Nucleus accumbens (tissue), 56 donors: Measurements from ENCODE around the gene SIRPA.
"Not testable (repeated sequence)": the region's sequence is repeated elsewhere in the genome, so short reads cannot be mapped to it uniquely, and the experiment has no call there.

ENCODE experiments used
- DNase-seq, 56 donors: peaks; one replicate each; lab custom pipeline; 2025; lab: John Stamatoyannopoulos, UW

Gene SIRPA

DNA sequence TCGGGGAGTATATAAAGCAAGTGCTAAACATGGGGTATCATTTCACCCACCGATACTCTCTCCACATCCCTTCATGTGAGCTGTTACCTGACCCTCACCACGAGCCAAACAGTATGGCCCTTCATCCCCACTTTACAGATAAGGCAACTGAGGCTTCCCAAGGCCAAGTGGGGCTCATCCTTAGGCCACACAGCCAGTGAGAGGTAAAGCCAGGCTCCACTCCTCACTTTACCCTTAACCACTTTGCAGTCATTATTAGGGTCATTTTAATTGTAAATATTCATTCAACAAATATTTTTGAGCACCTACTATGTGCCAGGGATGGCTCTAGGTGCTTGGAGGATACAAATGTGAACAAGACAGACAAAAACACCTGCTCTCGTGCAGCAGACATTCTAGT, 7.0 kb downstream of the SIRPA start:
- DNase-seq = no peak

DNA sequence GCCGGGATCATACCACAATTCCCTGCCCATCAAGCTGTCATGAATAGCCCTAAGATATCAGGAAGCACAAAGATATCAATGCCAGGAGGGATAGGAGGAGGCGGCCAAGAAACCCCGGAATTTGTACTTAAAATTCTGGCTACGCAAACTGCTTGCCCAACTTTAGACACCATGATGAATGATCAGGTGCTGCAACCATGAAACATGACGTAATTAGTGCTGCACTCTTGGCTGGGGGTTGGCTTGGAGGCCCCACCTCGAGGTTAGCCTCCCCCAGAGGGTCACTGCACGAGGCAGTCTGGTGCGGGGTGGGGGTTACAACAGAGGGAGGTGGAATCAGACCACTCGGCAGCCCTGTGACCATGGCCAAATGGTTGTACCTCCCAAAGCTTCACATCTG, 8.9 kb downstream of the SIRPA start:
- no peak for DNase-seq

DNA sequence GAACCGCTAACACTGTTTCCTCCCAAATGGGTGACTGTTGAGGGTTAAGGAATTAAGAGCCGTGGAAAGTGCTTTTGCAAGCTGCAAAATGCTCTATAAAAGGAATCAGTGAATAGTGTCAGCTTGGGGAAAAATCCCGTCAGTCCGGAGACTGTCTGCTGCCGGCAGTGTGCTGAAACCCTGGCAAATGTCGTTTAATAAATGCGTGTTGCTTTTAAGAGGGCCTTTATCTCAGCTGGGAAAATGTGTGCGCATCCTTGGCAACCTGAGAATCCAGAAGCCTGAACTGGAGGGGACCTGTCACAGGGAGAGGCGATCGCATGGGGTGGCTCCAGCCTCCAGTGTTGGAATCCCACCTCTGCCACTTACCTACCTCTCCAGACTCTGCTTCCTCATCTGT, 9.8 kb downstream of the SIRPA start:
- DNase-seq = no peak

DNA sequence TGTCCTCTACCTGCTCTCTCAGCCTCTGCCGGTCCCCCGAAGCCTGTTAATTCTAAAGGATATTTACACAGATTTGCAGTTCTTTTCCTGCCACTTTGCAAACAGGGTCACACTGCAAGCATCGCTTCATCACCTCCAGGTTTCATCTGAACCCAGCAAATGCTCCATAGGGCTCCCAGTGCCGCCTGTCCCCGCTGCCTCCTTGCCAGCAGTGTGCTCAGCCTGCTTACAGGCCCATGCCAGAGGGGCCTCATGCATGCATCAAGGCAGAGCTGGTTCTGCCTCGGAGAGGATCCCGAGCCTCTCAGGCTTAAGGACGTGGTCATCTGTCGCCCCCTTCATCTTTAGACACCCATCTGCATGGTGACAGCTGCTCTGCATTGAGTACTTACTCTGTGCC, 10.5 kb downstream of the SIRPA start:
- no peak for DNase-seq

DNA sequence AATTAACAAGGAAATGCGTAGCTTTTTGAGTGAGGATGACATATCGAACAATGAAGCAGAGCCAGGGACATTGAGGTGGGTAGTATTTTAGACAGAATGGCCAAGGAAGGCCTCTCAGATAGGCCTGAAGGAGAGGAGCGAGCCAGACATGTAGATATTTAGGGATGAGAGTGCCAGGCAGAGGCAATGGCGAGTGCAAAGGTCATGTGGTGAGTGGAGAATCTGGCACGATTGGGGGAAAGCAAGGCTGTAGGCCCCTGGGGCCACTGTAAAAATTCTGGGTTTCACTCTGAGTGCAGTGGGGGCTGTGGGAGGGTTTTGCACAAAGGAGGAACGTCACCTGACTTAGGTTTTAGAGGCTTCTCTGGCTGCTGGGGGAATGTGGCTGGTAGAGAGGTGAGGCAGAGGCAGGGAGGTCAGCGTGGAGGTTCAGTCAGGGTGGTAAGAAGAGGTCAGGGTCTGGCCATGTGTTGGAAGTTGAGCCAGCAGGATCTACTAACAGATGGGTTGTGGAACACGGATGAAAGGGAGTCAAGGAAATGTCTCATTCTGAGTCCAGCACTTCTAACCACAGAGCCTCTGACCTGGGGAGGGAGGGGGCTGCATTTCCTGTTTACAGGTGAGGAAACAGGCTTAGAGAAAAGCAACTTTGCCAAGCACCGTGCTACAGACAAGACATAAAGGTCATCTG, 11.3 kb downstream of the SIRPA start:
- no peak for DNase-seq

DNA sequence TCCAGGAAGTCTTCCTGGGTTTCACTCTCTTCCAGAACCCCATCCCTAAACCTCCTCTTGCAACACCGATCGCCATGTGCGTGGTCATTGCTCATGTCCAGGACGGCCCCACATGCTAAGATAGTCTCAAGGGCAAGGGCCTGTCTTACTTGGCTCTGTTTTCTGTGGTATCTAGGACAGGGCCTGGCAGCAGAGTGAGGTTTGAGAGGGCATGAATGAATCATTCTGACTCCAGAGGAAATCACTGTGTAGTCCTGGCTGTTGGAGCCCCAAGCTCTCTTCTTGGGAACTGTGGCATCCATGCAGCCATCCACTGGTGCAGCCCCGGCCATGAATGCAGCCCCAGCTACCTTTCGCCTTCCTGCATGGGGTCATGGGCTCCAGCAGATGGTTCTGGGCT, 12.4 kb downstream of the SIRPA start:
- no peak for DNase-seq

DNA sequence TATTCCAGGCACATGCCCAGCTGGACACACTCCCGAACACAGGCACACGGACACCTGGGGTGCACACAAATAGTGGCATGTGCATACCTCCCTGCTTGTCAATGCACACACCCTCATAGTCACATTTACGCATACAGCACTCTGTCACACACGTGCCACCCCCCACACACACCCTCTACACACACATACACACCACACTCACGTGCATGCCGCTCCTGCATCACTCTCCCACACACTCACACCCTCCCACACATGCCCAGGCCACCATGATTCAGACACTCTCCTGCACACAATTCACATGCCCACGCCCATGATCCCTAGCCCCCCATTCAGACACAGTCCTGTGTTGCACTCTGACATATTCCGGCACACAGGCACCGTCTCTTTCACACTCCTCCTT, 13.0 kb downstream of the SIRPA start:
- no peak for DNase-seq

DNA sequence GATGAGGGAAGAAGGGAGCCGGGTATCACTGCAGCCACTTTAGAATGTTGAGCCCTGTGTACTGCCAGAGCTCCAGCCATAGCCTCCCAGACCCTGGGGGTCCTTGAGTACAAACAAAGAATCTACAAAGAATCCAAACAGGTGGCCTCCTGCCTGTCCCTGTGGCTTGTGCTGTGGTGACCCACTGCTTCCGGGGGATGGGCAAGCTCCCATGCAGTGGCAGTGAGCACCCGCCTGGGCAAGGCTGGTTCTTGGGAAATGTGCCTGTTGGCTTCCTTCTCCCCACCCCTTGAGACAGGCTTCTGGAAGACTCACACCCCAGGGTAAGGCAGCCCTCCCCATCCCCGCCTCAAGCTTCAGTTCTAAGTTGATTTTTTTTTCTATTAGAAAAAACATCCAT, 13.9 kb downstream of the SIRPA start:
- DNase-seq = peak in 12 of 56 donors; percentile 22 to 57 (median 48)

DNA sequence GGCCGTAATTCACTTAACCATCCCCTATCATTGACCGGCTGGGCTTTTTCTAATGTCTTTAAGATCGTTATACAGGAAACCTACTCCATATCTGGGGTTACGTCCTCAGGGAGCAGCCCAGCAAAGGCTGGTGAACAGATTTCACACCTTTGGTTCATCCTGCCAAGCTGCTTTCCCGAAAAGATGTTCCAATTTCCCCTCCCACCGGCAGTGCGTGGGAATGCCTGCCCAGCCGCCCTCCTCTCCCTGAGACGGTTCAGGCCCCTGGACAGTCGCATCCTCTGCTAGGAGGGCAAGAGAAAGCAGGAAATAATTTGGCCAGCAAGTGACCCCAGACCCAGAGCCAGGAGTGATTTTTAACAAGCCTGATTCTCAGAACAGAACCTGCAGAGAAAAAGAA, 16.3 kb downstream of the SIRPA start:
- DNase-seq = no peak

DNA sequence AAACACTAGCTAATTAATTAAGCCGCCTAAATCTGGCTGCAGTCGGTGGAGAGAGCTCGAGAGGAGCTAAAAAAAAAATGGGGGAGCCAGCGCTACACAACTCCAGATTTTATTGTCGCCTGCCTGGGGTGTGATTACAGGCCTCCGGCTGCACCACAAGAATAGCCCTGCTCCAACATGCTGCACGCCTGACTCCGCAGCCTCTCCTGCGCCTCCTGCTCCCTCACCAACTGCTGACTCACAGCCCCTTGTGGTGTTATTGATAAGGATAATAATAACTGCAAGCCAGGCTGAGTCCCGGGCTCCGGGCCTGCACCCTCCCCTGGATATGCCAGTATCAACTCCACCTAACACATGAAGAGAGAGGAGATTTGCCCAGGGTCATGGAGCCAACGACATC, 16.8 kb downstream of the SIRPA start:
- peak in 22 of 56 donors; percentile 12 to 73 (median 36) for DNase-seq

DNA sequence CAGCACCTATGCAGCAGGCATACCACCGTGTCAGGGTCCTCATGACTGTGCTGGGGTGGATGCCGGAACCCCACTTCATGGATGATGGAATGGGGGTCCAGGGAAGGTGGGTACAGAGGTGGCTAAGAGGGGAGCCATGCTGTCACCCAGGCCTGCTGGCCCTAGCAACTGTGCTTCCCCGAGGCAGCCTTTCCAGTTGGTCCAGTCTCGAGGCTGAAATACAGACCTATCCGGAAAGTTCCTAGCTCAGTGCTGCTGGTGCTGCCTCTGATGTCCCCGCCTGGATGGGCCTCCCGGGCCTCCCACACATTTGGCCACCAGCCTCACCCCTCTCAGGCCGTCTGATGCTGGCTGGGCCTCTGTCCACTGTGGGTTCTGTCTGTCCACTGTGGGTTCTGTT, 17.4 kb downstream of the SIRPA start:
- DNase-seq = no peak

DNA sequence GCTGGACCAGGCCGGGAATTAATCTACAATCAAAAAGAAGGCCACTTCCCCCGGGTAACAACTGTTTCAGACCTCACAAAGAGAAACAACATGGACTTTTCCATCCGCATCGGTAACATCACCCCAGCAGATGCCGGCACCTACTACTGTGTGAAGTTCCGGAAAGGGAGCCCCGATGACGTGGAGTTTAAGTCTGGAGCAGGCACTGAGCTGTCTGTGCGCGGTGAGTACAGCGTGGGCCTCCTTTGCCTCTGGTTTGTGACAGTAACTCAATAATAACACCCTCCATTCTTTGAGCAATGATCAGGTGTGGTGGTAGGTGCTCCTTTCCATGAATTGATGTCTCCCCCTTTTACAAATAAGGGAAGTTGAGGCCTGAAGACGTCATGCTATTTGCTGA, 20.0 kb downstream of the SIRPA start:
- peak in 13 of 56 donors; percentile 22 to 65 (median 41) for DNase-seq

DNA sequence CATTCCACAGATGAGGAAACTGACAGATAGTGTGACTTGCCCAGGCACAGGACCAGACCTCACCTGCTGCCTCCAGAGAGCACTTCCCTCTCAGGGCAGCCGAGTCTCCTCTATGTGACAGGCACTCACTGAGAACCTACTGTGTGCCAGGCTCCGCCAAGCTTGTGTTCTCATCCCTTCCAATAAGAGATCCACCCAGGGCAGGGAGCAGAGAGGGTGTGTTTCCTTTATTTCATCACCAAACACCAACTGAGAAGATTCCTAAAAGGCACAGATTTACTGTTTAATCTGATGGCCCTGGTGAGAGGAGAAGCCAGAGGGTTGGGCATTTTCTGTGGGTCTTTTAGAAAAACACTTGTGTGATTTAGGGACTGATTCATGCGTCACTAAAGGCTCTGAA, 20.5 kb downstream of the SIRPA start:
- DNase-seq = no peak

DNA sequence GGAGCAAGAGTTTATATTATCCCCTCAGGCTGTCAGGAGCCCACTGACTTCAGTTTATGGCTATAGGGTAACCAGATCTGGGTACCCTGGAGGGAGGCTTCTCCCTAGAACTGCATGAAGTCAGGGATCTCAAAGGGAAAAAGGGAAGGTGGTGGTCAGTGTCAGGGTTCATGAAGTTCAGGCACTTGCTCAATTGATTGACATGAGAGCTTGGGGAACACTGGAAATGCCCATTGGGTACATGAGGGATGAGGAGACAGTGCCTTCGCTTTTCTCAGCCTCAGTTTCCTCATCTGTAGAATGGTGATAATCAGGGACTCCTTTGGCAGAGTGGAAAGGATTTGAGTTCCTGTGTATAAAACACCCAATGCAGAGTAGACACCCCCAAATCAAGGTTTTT, 22.6 kb downstream of the SIRPA start:
- DNase-seq = no peak

DNA sequence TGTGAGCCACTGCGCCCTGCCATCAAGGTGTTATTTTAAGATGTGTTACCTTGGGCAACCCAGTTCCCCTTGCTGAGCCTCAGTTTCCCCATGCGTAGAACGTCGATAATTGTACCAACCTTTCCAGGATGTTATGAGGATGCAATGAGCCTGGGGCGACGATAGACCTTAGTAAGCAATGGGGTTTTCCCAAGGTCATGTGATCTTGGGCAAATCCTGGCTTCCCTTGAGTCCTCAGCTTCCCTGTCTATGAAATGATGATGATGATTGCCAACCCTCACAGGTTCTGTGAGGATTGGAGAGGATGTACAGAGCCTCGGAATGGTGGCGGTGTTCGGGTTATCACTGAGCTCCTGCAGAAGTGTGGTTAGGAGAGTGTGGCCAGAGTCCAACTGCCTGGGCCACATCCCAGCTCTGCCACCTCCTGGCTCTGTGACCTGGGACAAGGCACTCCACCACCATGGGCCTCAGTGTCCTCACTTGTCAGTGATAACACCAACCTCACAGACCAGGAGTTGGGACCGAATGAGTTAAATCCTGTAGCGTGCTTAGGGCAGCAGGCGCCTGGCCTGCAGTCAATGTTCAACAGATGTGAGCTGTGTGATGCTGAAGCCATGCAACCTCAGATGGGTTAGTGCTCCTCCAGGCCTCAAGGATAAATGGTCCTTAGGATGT, 23.4 kb downstream of the SIRPA start:
- DNase-seq = no peak

DNA sequence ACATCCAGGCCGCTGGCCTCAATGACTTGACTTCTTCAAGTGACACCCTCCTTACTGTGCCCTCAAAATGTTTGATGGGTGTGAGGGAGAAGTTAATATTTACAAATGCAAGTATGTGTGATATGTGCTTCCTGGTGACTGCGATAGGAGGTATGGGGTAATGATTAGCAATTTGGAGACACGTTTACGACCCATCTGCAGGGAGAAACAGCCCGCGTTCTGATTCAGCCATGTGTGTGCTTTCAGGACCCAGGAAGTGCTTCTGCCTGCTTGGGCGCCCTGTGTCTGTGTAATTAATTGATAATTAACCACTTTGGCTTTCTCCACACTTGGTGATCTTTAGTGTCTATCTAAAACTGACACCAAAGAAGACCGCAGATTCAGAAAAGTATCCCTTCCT, 25.0 kb downstream of the SIRPA start:
- DNase-seq = no peak

DNA sequence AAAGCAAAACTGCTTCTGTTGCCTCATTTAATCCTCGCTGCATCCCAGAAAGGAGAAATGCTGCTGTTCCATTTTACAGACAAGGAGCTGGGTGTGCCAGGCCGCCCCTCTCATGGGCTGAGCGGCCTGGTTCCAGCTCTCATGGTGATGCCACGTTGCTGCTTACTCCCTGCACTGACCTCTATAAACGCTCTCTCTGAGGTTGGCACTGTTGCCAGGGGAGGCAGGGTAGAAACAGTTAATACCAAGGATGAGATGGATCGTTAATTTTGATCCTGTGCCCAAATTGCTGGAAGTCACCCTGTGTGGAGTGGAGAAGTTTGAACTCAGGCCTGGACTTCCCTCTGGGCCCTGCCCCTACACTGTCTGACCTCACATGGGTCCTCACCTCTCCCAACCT, 25.6 kb downstream of the SIRPA start:
- no peak for DNase-seq

DNA sequence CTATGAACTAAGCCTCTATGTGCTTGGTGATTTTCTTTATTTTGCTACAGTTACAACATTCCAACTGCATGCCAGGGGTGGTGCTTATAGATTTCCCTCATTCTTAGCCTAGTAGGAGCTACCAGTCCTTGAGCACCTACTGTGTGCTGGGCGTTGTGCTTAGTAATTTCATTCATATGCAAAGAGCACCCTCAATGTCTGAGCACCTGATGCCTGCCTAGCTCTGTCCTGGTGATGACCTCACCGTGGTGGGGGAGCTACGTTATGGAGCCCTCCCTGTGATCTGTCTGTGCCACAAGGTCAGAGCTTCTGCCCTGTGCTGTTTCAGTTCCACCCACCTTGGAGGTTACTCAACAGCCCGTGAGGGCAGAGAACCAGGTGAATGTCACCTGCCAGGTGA, 26.8 kb downstream of the SIRPA start:
- DNase-seq = not testable (repeated sequence)

DNA sequence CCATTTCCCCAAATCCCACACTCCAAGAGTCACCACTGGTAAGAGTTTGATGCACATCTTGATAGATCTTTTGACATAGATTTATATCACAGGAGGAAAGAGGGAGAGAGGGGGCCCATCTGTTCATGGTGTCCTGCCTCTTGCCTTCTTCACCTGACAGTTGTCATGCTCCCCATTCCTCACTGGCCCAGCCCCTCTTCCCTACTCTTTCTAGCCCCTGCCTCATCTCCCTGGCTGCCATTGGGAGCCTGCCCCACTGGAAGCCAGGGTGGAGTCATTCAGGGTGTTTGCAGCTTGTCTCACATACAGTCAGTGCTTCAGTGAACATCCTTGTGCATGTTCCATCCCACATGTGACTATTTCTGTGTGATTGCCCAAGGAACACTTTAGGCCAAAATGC, 27.6 kb downstream of the SIRPA start:
- DNase-seq = no peak

DNA sequence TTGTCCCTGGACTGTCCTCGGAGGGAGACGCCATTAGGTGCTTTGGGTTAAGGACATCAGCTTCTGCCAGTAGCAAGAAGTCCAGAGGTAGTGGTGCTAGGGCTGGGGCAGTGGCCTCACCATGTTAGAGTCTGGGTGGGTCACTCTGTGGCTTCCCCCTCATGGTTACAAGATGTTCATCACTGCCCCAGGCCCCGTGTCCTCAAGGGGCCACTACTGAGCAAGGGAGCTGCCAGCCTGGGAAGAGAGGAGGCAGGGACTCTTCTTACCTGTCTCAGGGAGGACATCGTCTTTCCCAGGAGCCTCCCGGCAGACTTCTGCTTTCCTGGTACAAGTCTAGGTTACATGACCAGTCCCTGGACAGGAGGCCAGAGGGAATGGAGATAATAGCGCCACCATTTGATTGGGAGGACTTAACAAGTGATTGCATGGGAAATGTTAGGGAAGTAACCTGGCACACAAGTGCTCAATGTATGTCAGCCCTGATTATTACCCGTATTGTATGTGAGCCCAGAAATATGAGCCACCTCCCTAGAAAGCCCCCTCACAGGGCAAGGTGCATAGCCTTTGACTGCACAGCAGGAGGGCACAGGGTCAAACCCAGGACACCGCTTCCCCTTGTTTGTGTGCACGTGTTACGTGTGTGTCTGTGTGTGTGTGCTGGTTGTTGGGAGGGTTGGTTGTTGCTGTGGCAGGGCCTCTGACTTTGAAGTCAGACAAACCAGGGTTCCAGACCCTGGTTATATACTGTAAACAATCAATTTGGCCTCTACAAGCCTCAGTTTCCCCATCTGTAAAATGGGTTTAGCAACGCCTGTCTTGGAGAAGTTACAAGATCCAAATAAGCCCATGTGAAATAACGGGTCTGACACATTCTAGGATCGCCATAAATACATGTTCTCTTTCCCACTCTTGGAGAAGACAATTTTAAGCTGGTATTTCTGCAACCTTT, 30.0 kb downstream of the SIRPA start:
- no peak for DNase-seq

DNA sequence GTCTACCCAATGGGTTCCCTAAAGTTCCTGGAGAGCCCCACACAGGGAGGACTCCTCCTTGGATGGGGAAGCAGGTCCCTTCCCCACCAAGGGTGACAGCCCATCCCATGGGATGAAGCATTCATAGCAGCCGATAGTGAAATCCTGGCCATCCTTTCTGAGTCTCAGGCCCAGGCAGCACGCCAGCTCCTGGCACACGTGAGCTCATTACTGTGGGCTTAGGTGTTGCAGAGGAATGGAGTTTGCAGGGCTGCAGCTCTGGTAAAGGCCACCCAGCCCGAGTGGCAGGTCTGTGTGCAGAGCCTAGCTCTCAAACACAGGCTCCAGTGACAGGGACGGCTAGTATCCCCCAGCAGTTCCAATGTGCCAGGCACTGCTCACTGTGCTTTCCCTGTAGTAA, 31.0 kb downstream of the SIRPA start:
- no peak for DNase-seq
